Gastrocnemius medialis (tissue), 4 donors: ENCODE data around the gene SERPINB10. TPM values are rescaled to one million over a fixed set of nuclear protein-coding genes. Genes with fewer than 3 reads are reported as not detected.

Experiments
- ATAC-seq, 2 donors: fragments of 150-250 bp; one replicate each; pipeline ENCODE4 v1.9.1; 2016
- DNase-seq, 2 donors: peaks; one replicate each; pipeline ENCODE4 v3.0.0-alpha.2; 2019
- H3K27ac ChIP-seq, 4 donors: fragments of 200-600 bp; sonication (generic); 1 replicate in 1 of 4; 2 replicates in 3 of 4; pipeline ENCODE4 v1.5.1; 2016 to 2018; ENCODE audit warnings: mild to moderate bottlenecking in 2 of 4, moderate library complexity in 1 of 4
- H3K27me3 ChIP-seq, 3 donors: fragments of 200-600 bp; sonication (generic) in 2 of 3; 1 replicate in 1 of 3; 2 replicates in 2 of 3; pipeline versions ENCODE4 v1.5.1 to v1.6.0; 2016 to 2019; ENCODE audit warnings: mild to moderate bottlenecking in 1 of 3, moderate library complexity in 1 of 3
- H3K36me3 ChIP-seq, 2 donors: fragments of 200-600 bp; sonication (generic) in 1 of 2; one replicate each; pipeline ENCODE4 v1.5.1; 2017 to 2018
- H3K4me1 ChIP-seq, 2 donors: fragments of 200-600 bp; sonication (generic) in 1 of 2; one replicate each; pipeline ENCODE4 v1.5.1; 2016 to 2017; ENCODE audit warnings: mild to moderate bottlenecking in 2 of 2
- H3K4me3 ChIP-seq, 4 donors: fragments of 200-600 bp; sonication (generic) in 3 of 4; 1 replicate in 1 of 4; 2 replicates in 3 of 4; pipeline ENCODE4 v1.5.1; 2016 to 2019; ENCODE audit warnings: mild to moderate bottlenecking in 2 of 4
- H3K9me3 ChIP-seq, 3 donors: fragments of 200-600 bp; sonication (generic) in 2 of 3; 1 replicate in 1 of 3; 2 replicates in 2 of 3; pipeline ENCODE4 v1.5.1; 2016 to 2019
- POLR2A ChIP-seq, 2 donors: fragments of 450-650 bp; IDR thresholded peaks; one replicate each; pipeline ENCODE4 v1.6.1; 2017; ENCODE audit warnings: antibody characterized with exemption in 2 of 2, mild to moderate bottlenecking in 2 of 2, moderate library complexity in 2 of 2
- in situ Hi-C, 4 donors: fragments of 200-750 bp; cut with MboI; loops; one replicate each; pipeline versions ENCODE4 v1.15.0 to v1.8.0; 2017; ENCODE audit warnings: low sequenced_read_pairs in 4 of 4
- intact Hi-C: fragments of 100-400 bp; cut with DNase I; formaldehyde crosslinking; loops from one replicate; pipeline ENCODE4 v1.15.1; 2023; ENCODE audit warnings: low total_unique reads
- total RNA-seq, 4 donors: library from RNA; depleted of rRNA; stranded (reverse); fragments of >200 nt; gene quantifications; one replicate each; pipeline versions ENCODE4 v1.1.0 to v1.2.3, GENCODE V29; 2016
- TF ChIP-seq, protein P1 (sequence below), 5 experiments: fragments of 450-650 bp in 3 of 5; fragments of 200-600 bp in 2 of 5; sonication (generic) in 2 of 5; IDR thresholded peaks in 4 of 5; conservative IDR thresholded peaks in 1 of 5; 1 replicate in 4 of 5; 2 replicates in 1 of 5; pipeline ENCODE4 v1.5.1; 2016 to 2019; ENCODE audit warnings: antibody characterized with exemption in 5 of 5, mild to moderate bottlenecking in 3 of 5, moderate library complexity in 3 of 5

SERPINB10 gene
- total RNA-seq, 4 donors from 2014 or later = not detected

DNA sequence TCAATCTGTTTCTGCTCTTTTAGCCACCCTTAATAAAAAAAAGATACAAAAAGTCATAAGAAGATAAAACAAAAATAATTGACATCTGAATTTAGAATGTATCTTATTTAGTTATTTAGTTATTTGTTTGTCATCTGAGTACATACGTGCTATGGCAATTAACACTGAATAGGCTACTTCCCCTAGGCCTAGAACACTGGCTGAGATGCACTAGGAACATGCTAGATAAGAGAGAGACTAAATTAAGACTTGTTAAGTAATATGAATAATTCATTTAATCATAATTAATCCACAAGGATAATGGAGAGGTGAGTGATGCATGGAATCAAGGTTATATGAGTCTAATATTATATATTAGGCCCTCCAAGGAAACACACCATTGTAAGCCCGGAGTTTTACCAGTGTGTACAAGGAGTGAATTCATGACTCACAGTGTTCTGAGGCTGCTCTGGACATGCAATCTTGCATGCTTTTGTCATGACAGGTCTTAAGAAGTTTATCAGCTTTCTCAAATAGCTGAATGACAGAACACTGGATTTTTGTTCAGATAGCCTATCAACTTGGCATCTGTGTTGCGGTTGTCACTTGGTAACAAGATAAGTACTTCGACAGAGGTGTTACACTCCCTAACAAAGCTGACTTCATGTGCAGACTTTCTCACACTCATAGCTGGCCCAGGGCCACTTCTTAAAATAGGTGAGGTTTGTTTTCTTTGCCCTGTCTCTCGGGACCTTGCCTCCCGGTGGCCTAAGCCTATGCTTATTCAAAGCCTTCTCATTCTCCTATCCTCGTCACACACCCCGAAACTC lies 25.2 kb upstream of the SERPINB10 start:
- no peak for DNase-seq
- in situ Hi-C loops = no loop called here

DNA sequence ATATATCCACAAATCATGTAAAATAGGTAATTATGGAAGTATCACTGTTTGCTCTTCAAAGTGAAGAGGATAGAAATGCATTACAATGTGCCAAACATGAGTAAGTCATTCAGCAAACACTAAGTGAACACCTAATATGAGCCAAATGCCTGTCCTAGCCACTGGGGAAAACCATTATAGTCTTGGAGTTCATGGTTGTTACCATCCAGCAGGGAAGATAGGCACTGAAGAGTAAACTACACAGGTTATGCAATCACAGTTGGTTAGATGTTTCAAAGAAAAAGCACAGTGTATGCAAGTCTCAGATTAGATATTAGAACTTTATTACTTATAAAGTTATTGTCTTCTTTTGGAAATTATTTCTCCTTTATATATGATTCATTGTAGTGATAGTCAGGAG lies 24.1 kb upstream of the SERPINB10 start:
- TF ChIP-seq, protein P1, sequence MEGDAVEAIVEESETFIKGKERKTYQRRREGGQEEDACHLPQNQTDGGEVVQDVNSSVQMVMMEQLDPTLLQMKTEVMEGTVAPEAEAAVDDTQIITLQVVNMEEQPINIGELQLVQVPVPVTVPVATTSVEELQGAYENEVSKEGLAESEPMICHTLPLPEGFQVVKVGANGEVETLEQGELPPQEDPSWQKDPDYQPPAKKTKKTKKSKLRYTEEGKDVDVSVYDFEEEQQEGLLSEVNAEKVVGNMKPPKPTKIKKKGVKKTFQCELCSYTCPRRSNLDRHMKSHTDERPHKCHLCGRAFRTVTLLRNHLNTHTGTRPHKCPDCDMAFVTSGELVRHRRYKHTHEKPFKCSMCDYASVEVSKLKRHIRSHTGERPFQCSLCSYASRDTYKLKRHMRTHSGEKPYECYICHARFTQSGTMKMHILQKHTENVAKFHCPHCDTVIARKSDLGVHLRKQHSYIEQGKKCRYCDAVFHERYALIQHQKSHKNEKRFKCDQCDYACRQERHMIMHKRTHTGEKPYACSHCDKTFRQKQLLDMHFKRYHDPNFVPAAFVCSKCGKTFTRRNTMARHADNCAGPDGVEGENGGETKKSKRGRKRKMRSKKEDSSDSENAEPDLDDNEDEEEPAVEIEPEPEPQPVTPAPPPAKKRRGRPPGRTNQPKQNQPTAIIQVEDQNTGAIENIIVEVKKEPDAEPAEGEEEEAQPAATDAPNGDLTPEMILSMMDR (IDR thresholded peaks at IDR 0.05 in 4 of 5, conservative IDR thresholded peaks at IDR 0.05 in 1 of 5) = no peak
- TF ChIP-seq POLR2A (IDR thresholded peaks at IDR 0.05) = no peak

More for the DNA sequence above, 25.2 kb upstream of the SERPINB10 start:
- ATAC-seq = peak in 1 of 2 donors; percentile 78
- no peaks in the 10 kb centered on the region for H3K36me3 ChIP-seq
- H3K27me3 ChIP-seq = no peaks in the 10 kb centered on the region
- TF ChIP-seq, protein P1 (IDR thresholded peaks at IDR 0.05 in 4 of 5, conservative IDR thresholded peaks at IDR 0.05 in 1 of 5) = no peak
- TF ChIP-seq POLR2A (IDR thresholded peaks at IDR 0.05) = no peak
- no peaks in the 10 kb centered on the region for H3K9me3 ChIP-seq
- no peaks in the 10 kb centered on the region for H3K4me1 ChIP-seq
- H3K27ac ChIP-seq = no peak overlapping the region
- H3K4me3 ChIP-seq = no peak overlapping the region
- intact Hi-C loops = no loop called here

DNA sequence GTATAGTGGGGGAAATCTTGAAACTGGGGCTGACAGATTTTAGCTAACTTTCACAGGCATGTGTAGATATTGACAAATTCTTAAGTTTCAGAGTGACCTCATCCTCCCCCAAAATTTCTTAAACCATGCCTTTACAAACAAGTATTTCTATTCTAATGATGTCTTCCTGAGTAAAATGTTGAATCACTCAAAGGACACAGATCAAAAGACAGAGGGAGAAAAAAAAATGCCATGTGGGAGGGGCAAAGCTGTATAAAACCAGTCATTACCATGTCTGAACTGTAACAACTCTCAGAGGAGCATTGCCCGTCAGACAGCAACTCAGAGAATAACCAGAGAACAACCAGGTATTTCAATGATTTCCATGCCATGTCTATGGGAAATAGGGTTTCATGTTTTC lies 20.3 kb upstream of the SERPINB10 start, which contains the start of gene SERPINB2:
Gene SERPINB2, plus strand, starts transcription at position 282 of the 400 bp plus-strand sequence. CDS start 3,740 bp downstream, outside the sequence.
- Histone ChIP-seq H3K4me1 (no peaks in the 10 kb centered on the region), H3K36me3 (no peaks in the 10 kb centered on the region), H3K27ac (no peak within 1 kb of the TSS), H3K4me3 (no peak within 1 kb of the TSS), H3K27me3 (no peaks in the 10 kb centered on the region), H3K9me3 (no peaks in the 10 kb centered on the region)
- intact Hi-C loops = no loop called here
- ATAC-seq (no peak), DNase-seq (no peak)
- in situ Hi-C loops = no loop called here
- TF ChIP-seq POLR2A (IDR thresholded peaks at IDR 0.05) = no peak
- TF ChIP-seq, protein P1 (IDR thresholded peaks at IDR 0.05 in 4 of 5, conservative IDR thresholded peaks at IDR 0.05 in 1 of 5) = no peak

More for the DNA sequence above, 24.1 kb upstream of the SERPINB10 start:
- DNase-seq (no peak), ATAC-seq (no peak)
- no peaks in the 10 kb centered on the region for H3K4me1 ChIP-seq
- intact Hi-C loops = no loop called here
- H3K36me3 ChIP-seq = no peaks in the 10 kb centered on the region
- in situ Hi-C loops = no loop called here
- H3K9me3 ChIP-seq = no peaks in the 10 kb centered on the region
- H3K27me3 ChIP-seq = no peaks in the 10 kb centered on the region
- H3K4me3 ChIP-seq = no peak overlapping the region
- no peak overlapping the region for H3K27ac ChIP-seq

DNA sequence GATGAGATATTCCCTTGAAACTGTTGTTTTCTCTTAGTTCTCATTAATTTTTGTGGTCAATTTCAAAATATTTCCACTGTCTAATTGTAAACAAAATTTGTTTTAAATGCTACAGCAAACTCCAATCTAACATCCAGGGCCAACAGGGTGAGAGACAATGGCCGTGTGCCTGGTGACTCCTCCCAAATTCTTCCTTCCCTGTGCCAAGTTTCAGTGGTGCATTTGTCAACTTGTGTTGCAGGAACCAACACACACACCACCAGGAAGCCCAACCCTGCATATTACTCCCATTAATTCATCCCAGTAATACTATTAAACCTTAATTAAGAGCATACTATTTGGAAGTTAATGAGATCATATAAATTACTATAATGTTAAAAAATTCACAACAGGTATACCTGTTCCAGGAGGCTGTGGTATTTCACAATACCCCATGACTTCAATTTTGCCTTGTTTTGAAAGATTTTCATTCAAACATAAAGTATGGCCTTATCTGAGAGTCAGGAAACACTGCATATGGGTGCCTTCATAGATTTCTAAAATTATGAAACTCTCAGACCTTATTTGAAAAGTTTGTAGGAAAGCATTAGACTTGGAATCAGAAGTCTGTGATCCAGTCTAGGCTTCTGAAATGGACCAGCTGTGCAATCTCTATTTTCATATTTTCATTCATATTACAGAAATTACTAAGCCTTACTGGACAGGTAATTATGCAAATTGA lies 19.1 kb upstream of the SERPINB10 start:
- in situ Hi-C loops (no loop called here), intact Hi-C loops (no loop called here)
- DNase-seq (no peak), ATAC-seq (no peak)
- Histone ChIP-seq H3K27ac (no peak overlapping the region), H3K4me3 (no peak overlapping the region), H3K4me1 (no peaks in the 10 kb centered on the region), H3K9me3 (no peaks in the 10 kb centered on the region), H3K36me3 (no peaks in the 10 kb centered on the region), H3K27me3 (no peaks in the 10 kb centered on the region)
- TF ChIP-seq, protein P1 (IDR thresholded peaks at IDR 0.05 in 4 of 5, conservative IDR thresholded peaks at IDR 0.05 in 1 of 5) = no peak
- TF ChIP-seq POLR2A (IDR thresholded peaks at IDR 0.05) = no peak
